NK-92 (cell line): ENCODE measurements around the gene USP40.
"Not testable (repeated sequence)": the region's sequence is repeated elsewhere in the genome, so short reads cannot be mapped to it uniquely, and the experiment has no call there.

Experiments
- DNase-seq: peaks from one replicate; lab custom pipeline; 2025; ENCODE audit not compliant: unreplicated experiment; lab: John Stamatoyannopoulos, UW

The USP40 gene

GRCh38 chr2:233566141-233566956 lies at the start of gene USP40:
Gene USP40 (minus strand): TSS chr2:233566782. CDS start chr2:233565554, 1,228 bp downstream.
- no peak for DNase-seq

DNA sequence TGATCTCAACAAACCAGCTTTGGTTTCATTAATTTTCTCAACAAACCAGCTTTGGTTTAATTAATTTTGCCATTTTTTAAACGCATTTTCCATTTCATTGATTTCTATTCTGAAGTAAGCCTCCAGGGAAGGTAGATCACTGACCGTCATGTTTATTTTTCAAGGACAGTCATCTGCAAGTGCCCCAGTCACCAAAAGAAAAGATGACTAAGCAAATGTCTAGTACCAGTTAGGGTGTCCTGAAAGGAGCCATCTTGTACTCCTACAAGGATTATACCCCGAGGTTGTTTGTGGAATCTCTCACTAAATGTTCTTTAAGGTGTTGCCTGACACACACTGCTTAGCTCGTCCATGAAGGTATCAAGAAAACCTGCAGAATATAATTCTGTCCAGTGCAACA lies 44.7 kb upstream of the USP40 start:
- DNase-seq, result no peak

DNA sequence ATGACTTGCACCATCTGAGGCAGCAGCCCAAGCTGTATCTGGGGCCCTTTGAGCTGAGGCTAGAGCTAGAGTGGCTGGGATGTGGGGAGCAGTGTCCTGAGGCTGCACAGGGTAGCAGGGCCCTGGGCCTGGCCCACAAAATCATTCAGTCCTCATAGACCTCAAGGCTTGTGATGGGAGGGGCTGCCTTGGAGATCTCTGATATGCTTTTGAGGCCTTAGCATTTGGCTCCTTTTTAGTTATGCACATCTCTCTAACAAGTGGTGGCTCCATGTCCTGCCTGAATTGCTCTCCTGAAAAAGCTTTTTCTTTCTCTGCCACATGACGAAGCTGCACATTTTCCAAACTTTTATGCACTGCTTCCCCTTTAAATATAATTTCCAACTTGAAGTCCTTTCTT lies 39.1 kb upstream of the USP40 start:
- no peak for DNase-seq

- DNase-seq, result no peak
These were observed 38.2 kb upstream of the USP40 start for GRCh38 chr2:233604826-233605225.

GRCh38 chr2:233603520-233603919 lies 36.9 kb upstream of the USP40 start:
- no peak for DNase-seq

DNA sequence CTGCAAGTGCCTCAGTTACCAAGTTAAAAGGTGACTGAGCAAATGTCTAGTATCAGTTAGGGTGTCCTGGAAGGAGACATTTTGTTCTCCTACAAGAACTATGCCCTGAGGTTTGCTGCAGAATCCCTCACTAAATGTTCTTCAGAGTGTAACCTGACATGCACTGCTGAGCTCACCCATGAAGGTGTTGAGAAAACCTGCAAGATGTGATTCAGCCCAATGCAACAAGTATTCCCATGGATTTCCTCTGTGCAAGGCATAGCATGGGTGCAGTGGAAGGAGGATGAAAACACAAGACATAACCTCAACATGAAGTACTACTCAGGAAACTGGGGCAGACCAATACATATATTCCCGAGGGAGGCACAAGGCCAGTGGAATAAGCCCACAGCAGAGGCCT lies 35.5 kb upstream of the USP40 start:
- DNase-seq, result no peak

GRCh38 chr2:233600386-233600785 lies 33.8 kb upstream of the USP40 start:
- no peak for DNase-seq

DNA sequence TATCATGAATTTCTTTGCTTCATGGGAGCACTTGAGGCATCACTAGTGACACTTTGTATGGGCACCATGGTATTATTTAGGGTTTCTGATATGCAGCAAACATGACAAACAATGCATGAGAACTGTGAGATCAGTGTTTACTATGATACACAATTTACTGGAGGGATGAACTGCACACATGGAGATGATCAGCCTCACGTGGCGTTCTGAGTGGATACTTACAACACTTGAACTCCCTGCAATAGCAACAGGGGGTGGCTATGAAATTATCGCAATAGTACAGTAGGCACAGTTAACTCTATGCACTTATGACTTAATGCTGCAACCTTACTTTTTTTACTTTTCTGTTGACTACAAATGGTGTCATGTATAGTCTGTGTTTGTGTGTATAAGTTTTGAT lies 32.4 kb upstream of the USP40 start:
- DNase-seq, result no peak

DNA sequence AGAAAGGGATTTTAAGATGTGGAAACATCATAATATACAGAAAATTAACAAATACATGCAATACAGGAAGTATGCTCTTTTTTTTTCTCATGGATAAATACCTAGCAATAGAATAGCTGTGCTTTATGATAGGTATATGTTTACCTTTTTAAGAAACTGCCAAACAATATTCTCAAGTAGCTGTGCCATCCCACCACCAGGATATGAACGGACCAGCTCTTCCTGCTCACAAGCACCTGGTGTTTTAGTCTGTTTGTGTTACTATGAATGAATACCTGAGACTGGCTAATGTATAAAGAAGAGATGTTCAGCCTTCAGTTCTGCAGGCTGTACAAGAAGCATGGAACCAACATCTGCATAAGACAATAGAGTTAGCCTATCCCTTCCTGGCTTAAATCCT lies 30.9 kb upstream of the USP40 start:
- no peak for DNase-seq

DNA sequence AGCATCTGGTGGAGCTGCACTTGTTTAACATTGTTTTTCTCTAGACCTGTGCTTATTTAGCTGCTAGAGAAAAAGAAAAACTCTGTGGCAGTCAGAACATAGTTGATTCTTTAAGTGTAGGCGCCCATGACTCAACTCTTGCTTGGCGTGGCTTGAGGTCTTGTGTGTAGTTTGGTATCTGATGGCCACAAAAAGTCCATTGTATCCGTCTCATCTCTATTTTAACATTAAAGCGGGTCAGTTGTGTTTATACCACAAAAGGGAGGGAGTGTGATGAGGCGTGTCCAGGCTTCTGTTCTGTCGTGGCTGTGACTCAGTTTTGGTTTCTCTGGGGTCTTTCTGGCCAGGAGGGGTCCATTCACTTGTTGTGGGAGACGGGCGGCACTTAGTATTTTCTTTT lies 26.6 kb upstream of the USP40 start:
- DNase-seq, result no peak

DNA sequence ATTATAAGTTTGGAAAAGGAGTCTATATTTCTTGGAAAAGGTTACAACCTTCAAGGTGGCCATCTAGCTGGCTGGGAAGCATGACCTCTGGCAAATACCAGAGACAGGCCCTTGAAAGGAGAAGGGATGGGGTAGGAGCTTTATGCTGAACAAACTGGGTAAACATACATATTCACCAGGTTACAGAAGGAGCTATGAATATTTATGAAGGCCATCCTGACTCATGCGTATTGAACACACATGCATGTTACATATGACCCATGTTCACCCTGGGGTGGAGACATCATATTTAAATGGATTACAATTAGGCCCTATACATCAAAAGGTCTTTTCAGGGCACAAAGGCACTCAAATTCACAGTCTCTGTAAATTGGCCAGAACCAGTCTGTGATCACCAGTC lies 26.1 kb upstream of the USP40 start:
- not testable (repeated sequence) for DNase-seq

DNA sequence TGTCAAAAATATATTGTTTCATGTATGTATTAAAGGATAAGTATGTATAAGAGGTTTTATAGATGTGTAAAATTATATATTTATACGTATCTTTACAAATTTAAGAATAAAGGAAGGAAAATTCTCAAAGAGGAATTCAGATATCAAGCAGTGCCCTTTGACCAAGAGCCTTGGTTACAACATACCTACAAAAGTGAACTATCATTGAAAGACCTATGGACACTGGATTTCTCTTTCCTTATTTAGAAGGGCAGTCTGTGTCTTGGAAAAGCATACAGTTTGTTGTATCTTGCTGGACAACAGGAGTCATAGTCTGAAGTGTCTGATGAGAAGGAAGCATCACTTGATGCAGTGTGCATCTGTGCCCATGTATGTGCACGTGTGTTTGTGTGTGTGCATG lies 21.8 kb upstream of the USP40 start:
- DNase-seq, result no peak

- no peak for DNase-seq
These were observed 17.6 kb upstream of the USP40 start for GRCh38 chr2:233584210-233584609.

- not testable (repeated sequence) for DNase-seq
These were observed 16.8 kb upstream of the USP40 start for GRCh38 chr2:233583217-233583965.

- not testable (repeated sequence) for DNase-seq
These were observed 10.8 kb upstream of the USP40 start for GRCh38 chr2:233577341-233577740.

- DNase-seq, result no peak
These were observed 5.9 kb upstream of the USP40 start for GRCh38 chr2:233572468-233572867.

DNA sequence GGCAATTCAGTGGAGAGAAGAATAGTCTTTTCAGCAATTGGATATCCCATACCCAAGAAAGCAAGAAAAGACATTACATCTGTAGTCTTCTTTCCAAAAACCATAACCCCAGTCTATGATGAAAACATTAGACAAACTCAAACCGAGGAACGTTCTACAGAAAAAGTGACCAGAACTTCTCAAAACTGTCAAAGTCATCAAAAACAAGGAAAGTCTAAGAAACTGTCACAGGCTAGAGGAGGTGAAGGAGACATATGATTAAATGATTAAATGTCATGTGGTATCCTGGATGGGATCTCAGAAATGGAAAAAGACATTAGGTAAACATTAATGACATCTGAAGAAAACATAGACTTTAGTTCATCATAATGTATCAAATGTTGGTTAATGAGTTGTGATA lies 4.9 kb upstream of the USP40 start:
- no peak for DNase-seq

- no peak for DNase-seq
These were observed 4.4 kb upstream of the USP40 start for GRCh38 chr2:233571001-233571400.

DNA sequence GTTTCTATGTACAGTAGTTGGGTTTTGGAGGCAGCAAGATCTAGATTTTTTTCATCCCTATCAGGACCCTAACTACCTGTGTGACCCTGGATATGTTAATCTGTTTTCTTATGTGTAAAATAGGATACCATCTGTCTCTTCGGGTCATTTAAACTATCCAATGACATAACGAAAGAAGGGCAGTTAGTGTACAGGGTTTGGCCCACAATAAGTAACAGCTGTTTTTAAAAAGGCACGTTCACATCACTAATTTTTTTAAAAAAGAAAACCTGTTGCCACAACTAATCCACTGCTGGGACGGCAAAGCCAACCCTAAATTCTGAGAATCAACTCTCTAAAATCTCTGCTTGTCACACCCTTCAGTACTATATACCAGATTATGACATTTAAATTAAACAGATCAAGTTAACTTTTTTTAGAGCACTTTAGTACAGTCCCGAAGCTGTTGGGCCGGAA lies 869 bp downstream of the USP40 start:
- no peak for DNase-seq

DNA sequence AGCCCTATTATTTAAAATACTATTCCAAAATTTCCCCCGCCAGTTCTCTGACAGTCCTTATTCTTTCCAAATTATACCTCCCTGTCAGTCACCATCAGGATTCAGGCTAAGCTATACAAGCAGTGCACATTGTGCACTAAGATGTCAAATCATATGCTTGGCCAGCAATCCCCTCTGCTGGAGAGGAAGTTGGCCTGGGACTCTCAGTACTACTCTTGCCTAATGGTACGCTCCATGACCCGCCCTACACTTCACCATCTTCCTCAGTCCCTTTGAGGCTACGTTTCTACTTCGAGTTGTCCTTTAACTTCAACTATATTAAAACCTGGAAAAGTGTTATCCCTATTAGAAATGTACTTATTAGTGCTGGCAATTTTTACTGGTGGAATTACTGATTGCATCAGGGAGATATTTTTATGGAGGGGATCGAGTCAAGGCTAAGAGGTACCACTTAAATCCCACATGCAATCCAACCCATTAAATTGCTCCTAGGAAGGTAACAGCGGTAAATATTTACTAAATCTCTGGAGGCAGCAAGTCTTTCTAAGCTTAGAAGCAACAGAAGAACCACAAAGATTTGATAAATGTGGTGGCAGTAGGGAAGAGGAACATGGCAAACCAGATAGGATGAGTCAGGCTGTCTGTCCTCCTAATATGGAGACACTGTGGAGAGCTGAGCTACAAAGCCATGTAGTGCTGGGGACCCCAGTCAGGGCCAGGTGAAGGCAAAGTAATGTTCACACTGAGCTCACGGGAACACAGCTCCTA lies 2.7 kb downstream of the USP40 start:
- no peak for DNase-seq

DNA sequence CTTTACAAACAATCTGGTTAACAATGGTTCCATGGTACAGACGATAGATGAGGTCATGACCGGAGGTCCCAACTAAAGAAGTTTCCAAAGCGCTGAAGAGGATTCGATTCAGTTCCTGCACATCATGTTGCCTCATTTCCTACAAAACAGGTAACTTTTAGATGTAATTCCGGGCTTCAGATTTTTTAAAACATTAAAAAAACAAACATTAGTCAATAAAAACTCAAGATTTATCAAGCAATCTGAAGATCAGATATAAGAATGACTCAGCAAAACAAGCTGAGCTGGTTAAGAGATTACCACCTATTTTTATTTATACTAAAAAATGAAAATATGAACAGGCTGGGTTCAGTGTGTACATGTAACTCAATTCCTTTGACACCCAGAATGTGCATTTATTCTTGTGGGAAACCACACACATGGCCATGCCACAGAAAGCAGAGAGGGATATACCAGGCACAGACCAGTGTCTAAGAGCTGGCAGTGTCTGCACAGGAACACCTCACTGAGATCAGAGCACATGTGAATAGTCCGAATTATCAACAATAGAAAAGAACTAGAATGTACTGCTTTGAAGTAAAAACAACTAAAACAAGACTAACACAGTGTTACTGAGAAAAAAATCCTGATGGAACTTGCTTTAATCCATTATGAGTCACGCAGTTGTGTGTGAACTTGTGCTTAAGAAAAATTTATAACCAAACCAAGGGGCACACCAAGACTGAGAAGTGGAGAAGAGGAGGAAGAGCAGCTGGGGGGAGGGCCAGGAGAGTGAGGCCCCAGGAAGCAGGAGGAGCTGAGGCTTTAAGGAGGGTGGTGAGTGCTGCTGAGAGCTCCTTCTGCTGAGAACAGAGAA lies 9.5 kb downstream of the USP40 start:
- no peak for DNase-seq
